ENCODE measurements around the gene MAGOHB. TPM values are rescaled to one million over a fixed set of nuclear protein-coding genes. Genes with fewer than 3 reads are reported as not detected.
"Not testable (repeated sequence)": the region's sequence is repeated elsewhere in the genome, so short reads cannot be mapped to it uniquely, and the experiment has no call there.

MAGOHB gene
- total RNA-seq (2014; rRNA removed; shearing (Covaris generic); ENCODE audit: low replicate concordance) = 39.7 and 42.7 TPM in 2 replicates

DNA sequence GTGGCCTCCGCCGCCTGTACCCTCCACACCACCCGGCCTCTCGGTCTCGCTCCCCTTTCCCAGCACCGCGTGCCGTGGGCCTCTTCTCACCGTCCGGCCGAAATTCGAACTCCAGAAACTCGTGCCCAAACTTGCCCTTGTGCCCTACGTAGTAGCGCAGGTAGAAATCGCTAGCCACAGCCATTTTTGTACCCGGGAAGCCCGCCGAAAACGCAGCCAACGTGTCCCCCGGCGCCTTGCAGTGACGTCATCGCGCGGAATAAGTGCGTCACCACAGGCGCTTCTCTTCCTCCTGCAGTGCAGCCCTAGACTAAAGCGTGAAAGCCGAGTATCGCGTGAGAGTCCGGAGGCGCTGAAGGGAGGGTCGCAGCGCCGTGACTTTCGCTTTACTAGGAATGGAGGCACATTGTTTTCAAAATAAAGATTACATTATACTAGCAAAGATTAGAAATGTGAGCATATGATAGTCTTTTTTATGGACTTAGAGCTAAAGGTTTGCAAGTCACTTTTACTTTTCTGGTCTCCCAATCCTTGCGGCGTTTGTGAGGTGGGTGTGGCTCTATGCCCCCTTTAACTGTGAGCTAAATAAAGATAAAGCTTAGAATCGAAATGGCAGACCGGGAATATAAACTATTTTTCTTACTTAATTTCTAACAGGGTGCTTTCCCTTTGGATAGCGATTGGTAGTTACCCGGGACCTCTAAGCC lies at the start of gene MAGOHB:
TSS of gene MAGOHB (minus strand) at position 261 of the 707 bp plus-strand sequence. CDS start at position 184, 77 bp downstream.
- Histone ChIP-seq H3K36me3 (peaks cover 30% of the 10 kb centered on the region), H3K9me3 (no peaks in the 10 kb centered on the region), H3K27me3 (no peaks in the 10 kb centered on the region), H3K4me3 (peak within 1 kb of the TSS; percentile 95)
- DNase-seq = peak; percentile 95

DNA sequence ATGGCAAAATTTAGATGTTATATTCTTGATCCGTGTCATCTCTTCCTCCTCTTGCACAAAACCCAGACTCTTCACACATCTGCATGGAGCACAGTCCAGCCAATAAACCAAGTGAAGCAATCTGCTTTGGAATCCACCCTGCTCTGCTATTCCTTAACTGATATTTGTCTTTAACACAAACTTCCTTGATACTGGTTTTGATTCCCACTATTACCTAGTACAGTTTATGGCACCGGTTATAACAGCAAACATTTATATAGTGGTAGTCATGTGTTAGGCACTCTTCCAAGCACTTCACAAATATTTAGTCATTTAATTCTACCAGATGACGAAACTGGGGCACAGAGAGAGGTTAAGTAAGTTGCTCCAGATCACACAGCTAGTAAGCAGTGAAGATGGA lies 47.9 kb upstream of the MAGOHB start:
- H3K9me3 ChIP-seq = peaks cover 2% of the 10 kb centered on the region
- DNase-seq = no peak
- H3K36me3 ChIP-seq = no peaks in the 10 kb centered on the region
- no peak overlapping the region for H3K4me3 ChIP-seq
- peaks cover 11% of the 10 kb centered on the region for H3K27me3 ChIP-seq

DNA sequence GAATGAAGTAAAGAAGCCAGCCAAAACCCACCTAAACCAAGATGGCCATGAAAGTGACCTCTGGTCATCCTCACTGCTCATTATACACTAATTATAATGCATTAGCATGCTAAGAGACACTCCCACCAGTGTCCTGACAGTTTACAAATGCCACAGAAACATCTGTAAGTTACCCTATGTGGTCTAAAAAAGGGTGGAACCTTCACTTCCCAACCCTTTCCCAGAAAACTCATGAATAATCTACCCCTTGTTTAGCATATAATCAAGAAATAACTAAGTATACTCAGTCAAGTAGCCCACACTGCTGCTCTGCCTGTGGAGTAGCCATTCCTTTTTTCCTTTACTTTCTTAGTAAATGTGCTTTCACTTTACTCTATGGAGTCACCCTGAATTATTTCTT lies 40.6 kb upstream of the MAGOHB start:
- Histone ChIP-seq H3K9me3 (peaks cover 2% of the 10 kb centered on the region), H3K4me3 (no peak overlapping the region), H3K36me3 (no peaks in the 10 kb centered on the region), H3K27me3 (peaks cover 8% of the 10 kb centered on the region)
- no peak for DNase-seq

DNA sequence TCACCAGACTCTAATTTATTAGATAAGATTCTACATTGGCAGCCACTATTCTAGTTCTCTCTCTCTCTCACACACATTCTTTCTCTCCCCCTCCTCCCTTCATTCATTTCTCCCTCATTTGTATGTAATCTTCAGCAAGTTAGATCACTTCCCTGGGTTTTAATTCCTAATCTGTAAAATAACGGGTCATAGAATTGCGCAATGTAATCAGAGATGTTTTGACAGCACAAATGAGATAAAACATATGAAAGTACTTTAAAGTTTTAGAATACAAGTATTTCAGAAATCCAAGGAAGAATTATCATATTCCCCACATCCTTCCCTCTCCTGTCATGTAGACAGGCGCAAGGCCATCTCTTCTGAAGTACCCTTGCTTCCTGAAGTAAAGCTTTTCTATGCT lies 38.8 kb upstream of the MAGOHB start:
- no peaks in the 10 kb centered on the region for H3K36me3 ChIP-seq
- H3K4me3 ChIP-seq = no peak overlapping the region
- peaks cover 2% of the 10 kb centered on the region for H3K9me3 ChIP-seq
- no peak for DNase-seq
- no peaks in the 10 kb centered on the region for H3K27me3 ChIP-seq

DNA sequence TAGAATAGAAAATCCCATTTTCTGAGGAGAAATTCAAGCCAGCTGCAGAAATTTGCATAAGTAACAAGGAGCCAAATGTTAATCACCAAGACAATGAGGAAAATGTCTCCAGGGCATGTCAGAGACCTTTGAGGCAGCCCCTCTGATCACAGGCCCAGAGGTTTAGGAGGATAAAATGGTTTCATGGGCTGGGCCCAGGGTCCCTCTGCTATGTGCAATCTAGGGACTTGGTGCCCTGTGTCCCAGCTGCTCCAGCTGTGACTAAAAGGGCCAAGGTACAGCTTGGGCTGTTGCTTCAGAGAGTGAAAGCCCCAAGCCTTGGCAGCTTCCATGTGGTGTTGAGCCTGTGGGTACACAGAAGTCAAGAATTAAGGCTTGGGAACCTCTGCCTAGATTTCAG lies 33.2 kb upstream of the MAGOHB start:
- not testable (repeated sequence) for H3K4me3 ChIP-seq, DNase-seq, H3K9me3 ChIP-seq, H3K27me3 ChIP-seq, H3K36me3 ChIP-seq

DNA sequence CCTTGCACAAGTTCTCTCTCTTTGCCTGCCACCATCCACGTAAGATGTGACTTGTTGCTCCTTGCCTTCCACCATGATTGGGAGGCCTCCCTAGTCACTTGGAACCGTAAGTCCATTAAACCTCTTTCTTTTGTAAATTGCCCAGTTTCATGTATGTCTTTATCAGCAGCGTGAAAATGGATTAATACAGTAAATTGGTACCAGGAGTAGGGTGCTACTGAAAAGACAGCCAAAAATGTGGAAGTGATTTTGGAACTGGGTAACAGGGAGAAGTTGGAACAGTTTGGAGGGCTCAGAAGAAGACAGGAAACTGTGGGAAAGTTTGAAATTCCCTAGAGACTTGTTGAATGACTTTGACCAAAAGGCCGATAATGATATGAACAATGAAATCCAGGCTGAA lies 32.5 kb upstream of the MAGOHB start:
- Histone ChIP-seq H3K4me3 (no peak overlapping the region), H3K9me3 (peaks cover 4% of the 10 kb centered on the region), H3K27me3 (no peaks in the 10 kb centered on the region), H3K36me3 (no peaks in the 10 kb centered on the region)
- no peak for DNase-seq

DNA sequence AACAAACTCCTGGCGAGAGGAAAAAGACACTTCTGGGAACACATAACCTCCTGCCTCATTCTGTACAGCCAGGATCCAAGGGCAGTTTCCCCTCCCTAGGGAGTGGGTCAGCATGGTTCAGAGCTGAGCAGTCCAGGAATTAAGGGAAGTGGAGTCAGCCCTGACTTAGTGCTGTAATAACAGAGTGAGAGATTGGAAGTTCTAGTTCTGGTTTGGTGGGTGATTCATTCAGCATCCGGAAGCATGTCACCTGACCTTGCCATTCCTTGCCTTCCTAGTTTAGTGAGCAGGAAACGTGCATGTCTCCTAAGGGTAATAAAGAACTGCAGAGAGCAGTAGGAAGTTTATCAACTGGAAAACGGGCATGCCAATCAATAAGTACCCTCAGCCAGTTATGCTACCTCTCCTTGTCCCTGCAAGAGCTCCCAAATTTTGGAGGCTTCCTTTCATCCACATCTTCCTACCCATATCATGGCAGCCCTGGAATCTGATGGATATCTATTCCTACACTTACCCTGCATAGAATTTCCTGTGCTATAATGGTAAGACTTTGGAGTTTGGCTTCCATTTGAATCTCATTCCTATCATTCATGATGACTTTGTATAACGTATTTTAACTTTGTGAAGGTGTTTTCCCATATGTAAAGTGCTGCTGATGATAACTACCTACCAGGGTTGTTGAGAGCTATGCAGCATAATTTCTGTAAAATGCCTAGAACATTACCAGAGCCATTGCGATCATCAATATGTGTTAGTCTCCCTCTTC lies 28.5 kb upstream of the MAGOHB start:
- Histone ChIP-seq H3K4me3 (no peak overlapping the region), H3K9me3 (peaks cover 4% of the 10 kb centered on the region)

DNA sequence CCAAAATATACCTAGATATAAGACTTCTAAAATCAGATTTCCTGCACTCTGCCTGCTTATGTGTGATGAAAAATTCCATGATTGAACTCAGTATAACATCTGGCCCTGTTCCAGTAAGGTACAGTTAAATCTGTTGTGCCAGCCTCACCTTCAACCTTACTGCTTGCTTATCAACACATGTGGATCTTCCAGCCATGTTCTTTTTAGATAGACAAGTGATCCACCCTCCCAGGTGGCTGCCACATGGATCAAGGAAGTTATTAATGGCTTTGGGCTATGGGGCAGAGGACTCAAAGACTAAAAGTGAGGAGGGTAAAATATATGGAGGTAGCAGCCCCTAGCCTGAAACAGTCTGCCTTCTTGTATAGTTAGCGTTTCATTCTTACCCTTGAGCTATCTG lies 25.3 kb upstream of the MAGOHB start:
- H3K27me3 ChIP-seq = no peaks in the 10 kb centered on the region
- DNase-seq = no peak
- no peaks in the 10 kb centered on the region for H3K9me3 ChIP-seq
- H3K36me3 ChIP-seq = no peaks in the 10 kb centered on the region
- no peak overlapping the region for H3K4me3 ChIP-seq

More for the DNA sequence above, 28.5 kb upstream of the MAGOHB start:
- DNase-seq = peak; percentile 14
- Histone ChIP-seq H3K27me3 (no peaks in the 10 kb centered on the region), H3K36me3 (no peaks in the 10 kb centered on the region)

DNA sequence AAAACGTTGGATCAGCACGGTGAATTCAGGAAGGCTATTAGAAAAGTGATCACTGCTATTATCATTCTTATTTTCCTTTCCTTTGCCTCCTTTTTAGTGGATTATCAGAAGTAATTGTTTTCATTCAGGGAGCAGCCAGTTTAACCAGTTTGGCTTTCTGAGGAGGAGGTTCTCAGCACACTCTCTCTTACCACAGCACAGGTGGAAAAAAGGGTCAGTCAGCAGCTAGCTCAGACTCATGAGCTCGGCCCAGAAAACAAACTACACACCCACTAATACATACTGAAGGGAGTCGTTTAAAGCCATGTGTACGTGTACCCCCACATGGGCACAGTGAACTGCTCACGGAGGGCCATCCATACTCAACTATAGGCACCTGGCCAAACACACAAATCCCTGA lies 23.2 kb upstream of the MAGOHB start:
- DNase-seq = no peak
- H3K36me3 ChIP-seq = no peaks in the 10 kb centered on the region
- no peaks in the 10 kb centered on the region for H3K9me3 ChIP-seq
- no peaks in the 10 kb centered on the region for H3K27me3 ChIP-seq
- H3K4me3 ChIP-seq = no peak overlapping the region

DNA sequence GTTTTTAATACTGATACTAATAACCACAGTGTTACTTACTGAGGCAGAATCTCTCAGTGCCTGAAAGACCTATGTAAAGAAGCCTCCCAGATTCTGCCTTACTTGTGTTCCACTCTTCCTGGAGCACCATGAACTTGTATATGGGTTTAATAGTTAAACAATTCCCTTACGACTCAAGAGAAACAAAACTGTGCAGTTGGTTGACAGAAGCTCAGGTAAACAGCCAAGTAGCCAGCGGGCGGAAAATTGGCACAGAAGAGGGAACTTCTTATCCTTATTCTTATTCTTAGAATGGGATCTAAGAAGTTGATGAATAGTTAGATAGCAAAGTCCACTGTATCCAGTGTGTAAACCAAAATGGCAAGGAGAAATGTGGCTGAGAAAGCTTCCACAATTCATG lies 22.7 kb upstream of the MAGOHB start:
- DNase-seq = no peak
- Histone ChIP-seq H3K36me3 (no peaks in the 10 kb centered on the region), H3K9me3 (no peaks in the 10 kb centered on the region), H3K27me3 (no peaks in the 10 kb centered on the region), H3K4me3 (no peak overlapping the region)

DNA sequence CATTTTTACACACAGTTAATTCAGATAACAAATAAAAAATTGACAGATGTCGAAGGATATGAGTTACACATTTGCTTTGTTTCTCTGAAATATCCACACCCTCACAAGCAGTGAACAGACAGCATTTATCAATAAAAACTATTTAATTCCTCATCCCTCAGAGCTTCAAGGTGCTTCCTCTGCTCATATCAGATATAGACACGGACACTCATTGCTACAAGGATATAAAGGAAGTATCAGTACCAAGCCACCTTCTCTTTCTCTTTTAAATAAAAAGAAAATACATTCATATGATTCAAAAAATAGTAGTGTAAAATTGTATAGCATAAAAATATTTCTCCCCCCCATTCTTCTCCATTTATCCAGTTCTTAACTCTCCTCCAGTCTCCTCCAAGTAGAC lies 21.9 kb upstream of the MAGOHB start:
- Histone ChIP-seq H3K27me3 (no peaks in the 10 kb centered on the region), H3K36me3 (no peaks in the 10 kb centered on the region), H3K4me3 (no peak overlapping the region), H3K9me3 (0 out of 2 replicates have a peak, but pooled peaks cover 1% of the 10 kb centered on the region)
- no peak for DNase-seq

DNA sequence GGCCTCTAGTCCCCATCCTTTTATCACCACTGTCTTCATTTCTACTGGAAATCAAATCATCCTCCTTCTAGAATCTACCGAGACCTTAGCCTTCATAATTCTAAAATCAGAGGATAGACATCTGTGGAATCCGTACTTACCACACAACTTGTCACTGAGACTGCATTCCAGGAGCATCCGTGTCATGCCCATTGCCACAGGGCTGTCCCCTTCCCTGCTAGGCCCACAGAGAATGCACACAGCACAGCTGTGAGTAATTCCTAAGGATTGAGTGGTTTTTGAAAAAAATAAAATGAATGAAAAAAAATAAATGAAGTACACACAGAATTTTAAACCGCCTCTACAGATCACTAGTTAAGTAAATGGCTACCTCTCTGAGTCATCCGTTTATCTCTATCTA lies 21.0 kb upstream of the MAGOHB start:
- H3K9me3 ChIP-seq = 0 out of 2 replicates have a peak, but pooled peaks cover 1% of the 10 kb centered on the region
- no peaks in the 10 kb centered on the region for H3K36me3 ChIP-seq
- DNase-seq = peak; percentile 15
- H3K4me3 ChIP-seq = no peak overlapping the region
- no peaks in the 10 kb centered on the region for H3K27me3 ChIP-seq

DNA sequence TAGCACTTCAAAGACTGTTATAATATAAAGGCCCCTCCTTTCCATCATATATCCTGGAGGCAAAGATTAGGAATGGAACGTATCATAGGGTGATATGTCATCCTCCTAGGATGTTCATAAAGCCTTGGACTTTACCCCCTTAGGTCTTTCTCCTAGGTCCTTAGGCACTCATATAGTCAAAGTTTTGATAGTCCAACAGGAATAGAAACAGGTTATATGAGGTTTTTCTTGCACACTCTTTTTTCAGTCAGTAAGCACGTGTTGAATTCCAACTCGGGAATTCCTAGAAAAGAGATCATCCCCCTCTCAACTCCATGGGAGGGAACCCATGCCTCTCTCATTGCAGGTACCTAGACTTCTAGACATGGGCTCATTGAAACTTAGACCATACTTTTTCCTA lies 20.1 kb upstream of the MAGOHB start:
- Histone ChIP-seq H3K36me3 (no peaks in the 10 kb centered on the region), H3K4me3 (no peak overlapping the region), H3K27me3 (no peaks in the 10 kb centered on the region; the same call in 1 of the 2 replicates), H3K9me3 (0 out of 2 replicates have a peak, but pooled peaks cover 1% of the 10 kb centered on the region)
- no peak for DNase-seq

DNA sequence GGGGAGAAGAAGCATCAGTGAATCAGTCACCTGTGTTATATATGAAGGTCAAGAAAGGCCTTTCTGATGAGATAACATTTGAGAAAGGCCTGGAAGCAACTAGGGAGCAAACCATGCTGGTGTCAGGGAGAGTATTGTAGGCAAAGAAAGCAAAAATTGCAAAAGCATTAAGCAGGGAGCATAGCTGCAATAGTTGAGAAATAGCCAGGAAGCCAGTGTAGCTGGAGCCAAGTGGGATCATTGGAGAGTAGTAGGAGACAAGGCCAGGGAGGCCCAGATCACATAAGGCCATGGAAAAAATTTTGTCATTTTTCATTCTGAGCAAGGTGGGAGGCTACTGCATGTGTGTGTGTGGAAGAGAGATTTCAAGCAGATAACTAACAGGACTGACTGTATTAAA lies 18.8 kb upstream of the MAGOHB start:
- Histone ChIP-seq H3K9me3 (0 out of 2 replicates have a peak, but pooled peaks cover 1% of the 10 kb centered on the region), H3K36me3 (no peaks in the 10 kb centered on the region), H3K27me3 (no peaks in the 10 kb centered on the region; the same call in 1 of the 2 replicates), H3K4me3 (no peak overlapping the region)
- no peak for DNase-seq

DNA sequence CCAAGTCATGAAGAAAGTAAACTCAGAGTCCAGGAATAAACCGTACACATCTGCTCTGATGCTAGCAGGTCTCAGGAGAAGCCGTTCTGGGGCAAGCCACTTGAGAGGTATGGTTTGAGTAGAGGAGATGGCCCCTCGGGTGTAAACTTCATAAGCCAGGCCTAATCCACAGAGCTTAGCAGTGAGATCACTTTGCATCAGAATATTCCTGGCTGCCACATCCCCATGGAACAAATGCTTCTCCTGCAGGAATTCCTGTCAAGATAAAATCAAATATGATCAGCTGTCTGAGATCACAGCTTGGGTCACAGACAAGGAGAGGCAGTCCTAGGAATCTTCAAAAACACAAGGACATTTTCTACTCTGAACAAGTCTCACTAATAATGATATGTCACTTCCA lies 11.2 kb upstream of the MAGOHB start:
- no peak for DNase-seq
- Histone ChIP-seq H3K4me3 (no peak overlapping the region), H3K9me3 (no peaks in the 10 kb centered on the region), H3K36me3 (no peaks in the 10 kb centered on the region), H3K27me3 (no peaks in the 10 kb centered on the region; the same call in 1 of the 2 replicates)

DNA sequence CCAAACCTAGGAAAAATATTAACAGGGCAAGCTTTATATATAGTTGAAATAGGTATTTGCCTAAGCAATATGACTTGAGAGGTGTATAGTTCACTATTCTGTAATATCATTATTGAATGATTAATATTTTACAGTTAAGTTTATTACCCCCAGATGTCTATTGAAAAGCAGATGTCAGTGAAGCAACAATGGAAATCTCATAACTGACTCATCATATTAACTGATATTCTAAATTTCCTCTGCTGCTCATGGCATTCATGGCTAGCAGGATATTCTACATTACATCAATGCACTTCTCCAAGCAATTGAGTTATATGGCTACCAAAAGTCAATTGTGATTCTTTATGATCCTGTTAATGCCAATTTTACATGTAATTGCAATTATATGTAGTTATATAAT lies 9.7 kb upstream of the MAGOHB start:
- H3K9me3 ChIP-seq = no peaks in the 10 kb centered on the region
- no peak for DNase-seq
- no peaks in the 10 kb centered on the region for H3K27me3 ChIP-seq
- no peaks in the 10 kb centered on the region for H3K36me3 ChIP-seq
- H3K4me3 ChIP-seq = no peak overlapping the region

DNA sequence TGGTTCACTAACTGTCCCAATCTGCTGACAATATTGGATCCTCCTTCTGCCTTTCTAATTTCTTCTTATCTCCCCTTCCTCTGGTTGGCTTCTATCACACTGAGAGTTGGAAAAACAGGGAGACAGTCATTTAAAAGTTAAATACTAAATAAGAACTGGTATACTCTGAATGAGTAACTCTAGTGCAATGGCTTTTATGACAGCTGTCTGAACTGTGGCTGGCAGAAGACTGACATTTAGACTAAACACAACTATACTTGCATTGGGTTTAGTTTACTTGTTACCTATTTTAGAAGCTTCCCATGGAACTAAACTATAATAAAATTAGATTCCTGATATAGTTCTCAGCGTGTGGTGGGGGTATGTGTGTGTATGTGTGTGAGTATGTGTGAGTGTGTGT lies 7.9 kb upstream of the MAGOHB start:
- Histone ChIP-seq H3K4me3 (no peak overlapping the region), H3K27me3 (no peaks in the 10 kb centered on the region)
- DNase-seq = no peak

More for the DNA sequence above, 7.9 kb upstream of the MAGOHB start:
- no peaks in the 10 kb centered on the region for H3K9me3 ChIP-seq
- H3K36me3 ChIP-seq = no peaks in the 10 kb centered on the region
